AG08395 (cell line): ENCODE data around the gene TRAM2.
A peak's percentile ranks its signal among the peaks of the same experiment; 100 is the strongest.

Source experiments
- DNase-seq: peaks from one replicate; pipeline ENCODE4 v3.0.0; 2012; ENCODE audit warnings: mixed read lengths, low spot score

The TRAM2 gene

GRCh38 chr6:52509281-52510212 lies 67.3 kb downstream of the TRAM2 start:
- peak; percentile 49 for DNase-seq

GRCh38 chr6:52508261-52508739 lies 68.6 kb downstream of the TRAM2 start:
- no peak for DNase-seq

- DNase-seq: peak; percentile 71
Measured at GRCh38 chr6:52507557-52508260, 69.2 kb downstream of the TRAM2 start.

- DNase-seq: no peak
Measured at GRCh38 chr6:52506476-52506875, 70.4 kb downstream of the TRAM2 start.

GRCh38 chr6:52505726-52506409 lies 71.0 kb downstream of the TRAM2 start:
- DNase-seq: no peak

DNA sequence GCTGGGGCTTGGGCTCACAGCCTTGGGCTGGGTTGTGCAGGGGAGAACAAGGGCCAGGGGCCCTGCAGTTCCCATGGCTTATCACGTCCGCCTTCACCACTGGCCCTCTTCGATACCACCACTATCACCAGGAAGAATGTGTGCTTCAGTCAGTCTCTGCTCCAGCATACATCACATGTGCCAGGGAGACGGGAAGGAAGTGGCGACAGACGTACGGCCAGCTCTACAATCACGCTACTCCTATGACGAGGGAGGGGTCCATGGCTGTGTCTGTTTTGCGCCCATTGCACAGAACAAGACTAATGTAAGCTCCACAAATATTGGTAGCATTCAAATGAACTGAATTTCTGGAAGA lies 72.1 kb downstream of the TRAM2 start:
- no peak for DNase-seq

GRCh38 chr6:52503851-52504781 lies 72.7 kb downstream of the TRAM2 start:
- DNase-seq: peak; percentile 79

- no peak for DNase-seq
Measured at GRCh38 chr6:52503323-52503747, 73.5 kb downstream of the TRAM2 start.

GRCh38 chr6:52502306-52503029 lies 74.4 kb downstream of the TRAM2 start:
- DNase-seq: no peak

- DNase-seq: no peak
Measured at GRCh38 chr6:52500238-52501129, 76.4 kb downstream of the TRAM2 start.

GRCh38 chr6:52499681-52500236 lies 77.1 kb downstream of the TRAM2 start:
- DNase-seq: no peak

DNA sequence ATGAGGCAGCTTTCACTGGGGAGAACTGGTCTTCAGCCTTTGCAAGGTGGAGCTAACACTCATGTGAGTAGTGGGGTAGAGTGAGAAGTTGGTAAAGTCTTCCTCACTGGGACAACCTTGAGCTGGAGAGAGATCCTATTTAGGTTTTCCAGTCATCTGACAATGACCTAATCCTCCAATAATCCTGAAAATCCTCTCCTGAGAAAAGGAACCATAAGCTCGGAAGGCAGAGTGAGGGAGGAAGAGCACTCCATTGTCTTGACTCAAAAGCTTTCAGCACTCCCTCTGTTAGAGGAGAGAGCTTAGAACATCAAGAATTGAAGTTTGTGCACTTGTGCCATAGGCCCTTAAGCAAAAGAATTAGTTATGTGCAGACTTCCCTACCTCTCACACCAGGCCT lies 77.8 kb downstream of the TRAM2 start:
- peak; percentile 46 for DNase-seq

- DNase-seq: no peak
Measured at GRCh38 chr6:52498538-52499017, 78.3 kb downstream of the TRAM2 start.

DNA sequence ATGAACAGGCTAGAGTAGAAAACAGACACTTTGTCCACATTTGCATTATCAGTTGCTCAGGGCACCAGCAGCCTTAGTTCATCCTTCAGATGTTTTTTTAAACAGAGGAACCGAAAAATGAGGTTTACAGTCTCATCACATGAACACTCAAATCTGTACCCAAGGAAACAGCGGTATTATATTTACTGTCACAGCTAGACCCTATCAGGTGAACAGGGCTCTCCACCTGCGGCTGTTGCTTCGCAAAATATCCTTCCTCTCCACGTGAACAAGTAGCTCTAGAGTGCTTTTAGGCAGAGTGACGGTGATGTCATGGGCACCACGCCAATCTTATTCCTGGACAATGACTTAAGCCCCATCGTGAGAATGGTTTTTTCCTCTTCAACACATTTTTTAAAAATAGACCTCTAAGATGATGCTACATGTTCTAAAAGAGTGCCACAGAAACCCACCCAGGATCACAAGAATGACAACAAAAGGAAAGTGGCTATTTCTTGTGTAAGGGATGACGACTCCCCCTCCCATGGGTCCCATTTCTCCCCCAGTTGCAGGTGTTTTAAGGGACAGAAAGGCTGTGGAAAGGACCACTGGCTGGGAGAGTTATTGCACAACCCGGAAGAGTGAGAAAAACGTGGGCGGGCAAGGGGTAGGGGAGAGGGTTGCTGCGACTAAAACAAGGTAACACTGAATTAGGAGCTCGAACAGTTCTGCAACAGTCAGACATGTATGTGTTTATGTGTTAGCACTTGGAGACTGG lies 79.0 kb downstream of the TRAM2 start:
- no peak for DNase-seq

- no peak for DNase-seq
Measured at GRCh38 chr6:52496631-52497030, 80.2 kb downstream of the TRAM2 start.

DNA sequence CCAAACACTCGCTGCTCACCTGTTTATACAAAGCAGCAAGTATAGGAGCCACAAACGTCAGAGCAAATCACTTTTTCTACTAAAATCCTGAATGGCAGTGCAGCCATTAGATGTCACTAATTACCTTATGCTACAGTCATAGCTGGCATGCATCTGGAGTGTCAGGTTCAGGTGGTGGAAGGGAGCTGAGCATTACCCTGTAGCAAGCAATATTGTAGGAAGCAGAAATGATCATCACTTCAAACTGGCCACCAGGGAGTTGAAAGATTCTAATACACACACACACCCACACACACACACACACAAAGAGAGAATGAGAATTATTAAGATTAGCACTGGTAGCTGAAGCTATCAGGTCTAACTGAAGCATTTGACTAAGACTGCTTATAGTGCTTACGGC lies 80.9 kb downstream of the TRAM2 start:
- DNase-seq: no peak

GRCh38 chr6:52494298-52495072 lies 82.4 kb downstream of the TRAM2 start:
- no peak for DNase-seq

DNA sequence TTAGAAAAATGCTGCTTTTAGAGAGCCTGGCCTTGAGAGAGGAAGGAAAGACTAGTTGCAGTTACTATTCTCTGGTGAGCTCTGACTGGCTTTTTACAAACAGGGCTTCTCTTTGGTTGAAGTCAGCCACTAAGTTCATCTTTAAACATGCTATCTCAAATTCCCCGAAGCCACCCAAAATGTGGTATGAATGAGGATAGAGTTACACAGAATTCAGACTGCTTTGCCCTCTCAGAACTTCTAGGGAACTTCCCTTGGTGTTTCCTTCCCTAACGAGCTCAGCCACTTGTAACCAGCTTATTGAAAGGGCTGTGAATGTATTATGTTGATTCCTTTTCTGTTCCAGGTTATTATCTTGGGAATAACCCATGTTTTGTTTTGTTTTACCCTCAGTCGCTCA lies 83.2 kb downstream of the TRAM2 start:
- no peak for DNase-seq
